H1 (cell line): ENCODE measurements around the gene GRID1. TPM values are rescaled to one million over a fixed set of nuclear protein-coding genes. Genes with fewer than 3 reads are reported as not detected.

ENCODE experiments used
- CTCF ChIA-PET: fragments of 300-600 bp; sonication (Branson Sonifier 250); formaldehyde crosslinking; loops from one replicate; lab custom pipeline; 2021; ENCODE audit not compliant: partially characterized antibody; lab: Charles Lee
- POLR2A ChIA-PET: fragments of 300-600 bp; sonication (Branson Sonifier 250); formaldehyde crosslinking; loops from one replicate; lab custom pipeline; 2021; ENCODE audit warnings: inconsistent platforms; ENCODE audit not compliant: partially characterized antibody; lab: Charles Lee
- DNase-seq, 2 experiments: peaks; one replicate each; pipeline versions ENCODE4 v3.0.0 to v3.0.0-alpha.2; 2010 to 2022; ENCODE audit warnings: low spot score in 2 of 2, low read depth in 1 of 2, mixed read lengths in 1 of 2
- FAIRE-seq: peaks from 2 replicates; lab custom pipeline; 2011; peaks lifted over from hg19 to GRCh38; lab: Jason Lieb, UNC
- H2AFZ ChIP-seq: 2 replicates; pipeline ENCODE4 v1.8.1; 2012; ENCODE audit warnings: low read length, inconsistent platforms
- H2AK5ac ChIP-seq: 2 replicates; pipeline ENCODE4 v1.6.1; 2013; ENCODE audit warnings: low read depth, low read length
- H2BK120ac ChIP-seq: replicated peaks from 2 replicates; pipeline ENCODE3; 2013; ENCODE audit warnings: low read depth, low read length, inconsistent platforms
- H2BK12ac ChIP-seq: 2 replicates; pipeline ENCODE4 v1.6.1; 2013; ENCODE audit warnings: low read depth, low read length
- H2BK15ac ChIP-seq: 2 replicates; pipeline ENCODE4 v1.6.1; 2013; ENCODE audit warnings: low read length
- H2BK20ac ChIP-seq: 2 replicates; pipeline ENCODE4 v1.6.1; 2013; ENCODE audit warnings: low read length
- H2BK5ac ChIP-seq: 2 replicates; pipeline ENCODE4 v1.6.1; 2013; ENCODE audit warnings: low read depth, low read length
- H3K14ac ChIP-seq: 2 replicates; pipeline ENCODE4 v1.6.1; 2013; ENCODE audit warnings: inconsistent platforms; ENCODE audit not compliant: insufficient read length
- H3K18ac ChIP-seq: 2 replicates; pipeline ENCODE4 v1.6.1; 2013; ENCODE audit warnings: low read length; ENCODE audit errors: extremely low read depth
- H3K23ac ChIP-seq: 2 replicates; pipeline ENCODE4 v1.6.1; 2013; ENCODE audit warnings: inconsistent platforms; ENCODE audit not compliant: insufficient read length
- H3K23me2 ChIP-seq: 2 replicates; pipeline ENCODE4 v1.6.1; 2013; ENCODE audit warnings: low read depth, low read length
- H3K27ac ChIP-seq: 2 replicates; pipeline ENCODE4 v1.6.1; 2011; ENCODE audit warnings: low read depth, low read length, inconsistent platforms
- H3K27me3 ChIP-seq, 4 experiments: replicated peaks in 1 of 4; 1 replicate in 1 of 4; 2 replicates in 3 of 4; pipeline versions ENCODE4 v1.6.1 to v1.8.1; 2011 to 2013; ENCODE audit warnings: low read length in 3 of 4, mild to moderate bottlenecking in 3 of 4, inconsistent platforms in 2 of 4, mixed read lengths in 2 of 4, moderate library complexity in 1 of 4; ENCODE audit not compliant: control insufficient read depth in 3 of 4, insufficient read depth in 3 of 4; ENCODE audit errors: extremely low read depth in 1 of 4
- H3K36me3 ChIP-seq, 4 experiments: 2 replicates each; pipeline versions ENCODE4 v1.6.1 to v1.8.1; 2011 to 2013; ENCODE audit warnings: mild to moderate bottlenecking in 4 of 4, low read length in 3 of 4, moderate library complexity in 2 of 4, control low read depth in 1 of 4, inconsistent platforms in 1 of 4; ENCODE audit not compliant: insufficient read depth in 4 of 4, control insufficient read depth in 2 of 4
- H3K4ac ChIP-seq: replicated peaks from 2 replicates; pipeline ENCODE3; 2013; ENCODE audit warnings: low read length, low read depth, mixed read lengths, inconsistent platforms; ENCODE audit not compliant: insufficient read length
- H3K4me1 ChIP-seq, 4 experiments: replicated peaks in 1 of 4; 1 replicate in 1 of 4; 2 replicates in 3 of 4; pipeline versions ENCODE4 v1.6.1 to v1.8.1; 2011 to 2013; ENCODE audit warnings: low read length in 3 of 4, inconsistent platforms in 2 of 4, mixed read lengths in 1 of 4; ENCODE audit not compliant: insufficient read depth in 4 of 4, control insufficient read depth in 3 of 4
- H3K4me2 ChIP-seq, 2 experiments: 2 replicates each; pipeline versions ENCODE4 v1.6.1 to v1.8.1; 2011 to 2013; ENCODE audit warnings: low read depth in 2 of 2, low read length in 2 of 2, control low read depth in 1 of 2, inconsistent platforms in 1 of 2, mild to moderate bottlenecking in 1 of 2; ENCODE audit not compliant: insufficient read depth in 1 of 2
- H3K4me3 ChIP-seq, 4 experiments: fragments of 200-600, 300-600 bp in 1 of 4; sonication (generic), shearing (Covaris generic), sonication (Bioruptor Twin) in 1 of 4; 2 replicates each; pipeline versions ENCODE4 v1.5.1 to v1.8.1; 2011 to 2016; ENCODE audit warnings: low read length in 4 of 4, low read depth in 3 of 4, control low read depth in 2 of 4, inconsistent platforms in 2 of 4, mild to moderate bottlenecking in 2 of 4, mixed read lengths in 1 of 4, moderate library complexity in 1 of 4; ENCODE audit not compliant: insufficient read depth in 2 of 4; ENCODE audit errors: extremely low read depth in 1 of 4
- H3K56ac ChIP-seq: replicated peaks from 2 replicates; pipeline ENCODE3; 2013; ENCODE audit warnings: low read depth, mild to moderate bottlenecking, mixed read lengths, low read length, inconsistent platforms; ENCODE audit not compliant: insufficient read length
- H3K79me1 ChIP-seq: 2 replicates; pipeline ENCODE4 v1.6.1; 2013; ENCODE audit warnings: low read depth, low read length, control low read depth
- H3K79me2 ChIP-seq, 2 experiments: 2 replicates each; pipeline versions ENCODE4 v1.6.1 to v1.8.1; 2012 to 2013; ENCODE audit warnings: low read length in 2 of 2, mild to moderate bottlenecking in 2 of 2, inconsistent platforms in 1 of 2; ENCODE audit not compliant: insufficient read depth in 2 of 2, control insufficient read depth in 1 of 2
- H3K9ac ChIP-seq, 4 experiments: replicated peaks in 1 of 4; 1 replicate in 1 of 4; 2 replicates in 3 of 4; pipeline versions ENCODE4 v1.6.1 to v1.8.1; 2011 to 2013; ENCODE audit warnings: low read depth in 3 of 4, low read length in 3 of 4, control low read depth in 2 of 4, mild to moderate bottlenecking in 2 of 4, moderate library complexity in 2 of 4, inconsistent platforms in 1 of 4; ENCODE audit errors: extremely low read depth in 1 of 4
- H3K9me3 ChIP-seq, 2 experiments: 2 replicates each; pipeline versions ENCODE4 v1.6.1 to v1.8.1; 2012 to 2013; ENCODE audit warnings: mild to moderate bottlenecking in 2 of 2, moderate library complexity in 2 of 2, control low read depth in 1 of 2, inconsistent platforms in 1 of 2, low read depth in 1 of 2, low read length in 1 of 2, mixed read lengths in 1 of 2; ENCODE audit not compliant: insufficient read depth in 2 of 2
- H4K20me1 ChIP-seq, 2 experiments: replicated peaks in 1 of 2; 2 replicates each; pipeline versions ENCODE3 to v1.8.1; 2011 to 2013; ENCODE audit warnings: inconsistent platforms in 2 of 2, low read length in 2 of 2, mild to moderate bottlenecking in 1 of 2; ENCODE audit not compliant: insufficient read depth in 2 of 2, control insufficient read depth in 1 of 2
- H4K5ac ChIP-seq: 2 replicates; pipeline ENCODE4 v1.6.1; 2013; ENCODE audit warnings: low read length, low read depth, mixed read lengths, inconsistent platforms; ENCODE audit not compliant: insufficient read length
- H4K8ac ChIP-seq: 2 replicates; pipeline ENCODE4 v1.8.0; 2013; ENCODE audit warnings: mild to moderate bottlenecking, moderate library complexity, low read length, inconsistent platforms; ENCODE audit not compliant: insufficient read depth; ENCODE audit errors: extremely low read depth
- H4K91ac ChIP-seq: replicated peaks from 2 replicates; pipeline ENCODE3; 2013; ENCODE audit warnings: low read length, mixed read lengths, inconsistent platforms; ENCODE audit not compliant: insufficient read length
- BACH1 ChIP-seq: IDR thresholded peaks from 2 replicates; pipeline ENCODE4 v1.6.1; 2012; ENCODE audit warnings: low read length, improper control_type of control experiment
- CTBP2 ChIP-seq: IDR thresholded peaks from 2 replicates; pipeline ENCODE4 v1.7.0; 2011; ENCODE audit warnings: borderline replicate concordance, mild to moderate bottlenecking, moderate library complexity, mixed read lengths, low read length; ENCODE audit not compliant: insufficient read depth, insufficient read length
- EGR1 ChIP-seq: IDR thresholded peaks from 2 replicates; pipeline ENCODE4 v1.6.1; 2011; ENCODE audit warnings: low read depth, low read length, borderline replicate concordance
- GTF2F1 ChIP-seq: IDR thresholded peaks from 2 replicates; pipeline ENCODE4 v1.6.1; 2012; ENCODE audit warnings: low read depth, low read length, improper control_type of control experiment, borderline replicate concordance
- KDM5A ChIP-seq: fragments of 200-600 bp; IDR thresholded peaks from 2 replicates; pipeline ENCODE4 v1.7.1; 2012; ENCODE audit warnings: mild to moderate bottlenecking, low read length, inconsistent platforms, mixed read lengths
- WGBS, 2 experiments: shearing (Covaris generic) in 1 of 2; methylation state at CpG; one replicate each; pipeline versions ENCODE4 v1.1.6 to v1.1.7; 2013 to 2015; ENCODE audit warnings: low lambda C conversion rate in 2 of 2, mixed read lengths in 2 of 2, inconsistent platforms in 1 of 2, low coverage in 1 of 2, missing lambda C conversion rate in 1 of 2; ENCODE audit not compliant: insufficient replicate concordance in 2 of 2, insufficient coverage in 1 of 2, insufficient read length in 1 of 2; ENCODE audit errors: extremely low coverage in 1 of 2, missing lambda C conversion rate in 1 of 2; 5-methylcytosine and 5-hydroxymethylcytosine counted together
- polyA plus RNA-seq, 7 experiments: library from polyadenylated mRNA; depleted of rRNA in 3 of 7; stranded (reverse) in 5 of 7; unstranded in 2 of 7; fragments of >200 nt in 5 of 7; fragments of 200-250 nt in 2 of 7; gene quantifications; 1 replicate in 5 of 7; 2 replicates in 1 of 7; 4 replicates in 1 of 7; pipeline versions ENCODE4 v1.2.1 to v1.2.3, GENCODE V29; 2011 to 2013; ENCODE audit warnings: missing spikeins in 2 of 7, mixed read lengths in 2 of 7
- total RNA-seq: library from RNA; stranded (reverse); fragmentation: NEBNext Ultra II Directional; extraction: Animal tissue kit (Norgen Biotek cat#: 25700); gene quantifications from 2 replicates; pipeline ENCODE4 v1.2.1, GENCODE V29; 2021
- TF ChIP-seq, protein P1 (sequence below): IDR thresholded peaks from 2 replicates; pipeline ENCODE4 v1.6.1; 2011; ENCODE audit warnings: low read length, improper control_type of control experiment
- TF ChIP-seq, protein P2 (sequence below): IDR thresholded peaks from 2 replicates; pipeline ENCODE4 v1.6.1; 2012; ENCODE audit warnings: inconsistent platforms

The GRID1 gene
- total and polyA plus RNA-seq, 2 of the 8 experiments (the other 6 are each of a cell fraction or from before 2014, with no cell fraction given) = 0.22 to 0.30 TPM

DNA sequence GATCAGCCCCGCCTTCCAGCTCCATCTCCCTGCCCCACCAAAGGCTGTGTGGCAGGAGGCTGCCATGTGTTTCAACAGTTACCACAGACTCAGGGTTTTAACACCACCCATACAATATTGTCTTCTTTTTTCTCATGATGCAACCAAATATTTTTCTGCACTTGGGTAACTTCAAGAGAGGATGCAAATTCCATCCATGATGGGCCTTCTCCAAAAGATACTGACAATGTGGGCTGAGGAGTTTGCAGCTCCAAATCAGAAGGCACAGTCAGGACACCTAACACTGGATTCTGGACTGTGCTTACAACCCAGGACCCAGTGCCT is 347.9 kb downstream of the GRID1 start:
- H3K18ac ChIP-seq = no peak overlapping the region
- H3K56ac ChIP-seq = no peak overlapping the region
- no peaks in the 10 kb centered on the region for H3K9me3 ChIP-seq
- ChIA-PET POLR2A (no interaction called here), CTCF (interaction anchor here (1.0 to 3.2 kb wide), 6 partner anchors 9 to 119 kb away, joined by 3 to 11 read pairs (median 4); no protein-coding TSS in a partner anchor)
- FAIRE-seq = no peak
- H4K5ac ChIP-seq = no peak overlapping the region
- H2AFZ ChIP-seq = no peak overlapping the region
- no peaks in the 10 kb centered on the region for H3K23me2 ChIP-seq
- no peak overlapping the region for H3K14ac ChIP-seq
- TF ChIP-seq EGR1 = no peak
- TF ChIP-seq BACH1 = no peak
- TF ChIP-seq, protein P1, sequence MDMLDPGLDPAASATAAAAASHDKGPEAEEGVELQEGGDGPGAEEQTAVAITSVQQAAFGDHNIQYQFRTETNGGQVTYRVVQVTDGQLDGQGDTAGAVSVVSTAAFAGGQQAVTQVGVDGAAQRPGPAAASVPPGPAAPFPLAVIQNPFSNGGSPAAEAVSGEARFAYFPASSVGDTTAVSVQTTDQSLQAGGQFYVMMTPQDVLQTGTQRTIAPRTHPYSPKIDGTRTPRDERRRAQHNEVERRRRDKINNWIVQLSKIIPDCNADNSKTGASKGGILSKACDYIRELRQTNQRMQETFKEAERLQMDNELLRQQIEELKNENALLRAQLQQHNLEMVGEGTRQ = no peak
- TF ChIP-seq GTF2F1 = no peak
- TF ChIP-seq, protein P2, sequence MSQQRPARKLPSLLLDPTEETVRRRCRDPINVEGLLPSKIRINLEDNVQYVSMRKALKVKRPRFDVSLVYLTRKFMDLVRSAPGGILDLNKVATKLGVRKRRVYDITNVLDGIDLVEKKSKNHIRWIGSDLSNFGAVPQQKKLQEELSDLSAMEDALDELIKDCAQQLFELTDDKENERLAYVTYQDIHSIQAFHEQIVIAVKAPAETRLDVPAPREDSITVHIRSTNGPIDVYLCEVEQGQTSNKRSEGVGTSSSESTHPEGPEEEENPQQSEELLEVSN = no peak
- TF ChIP-seq CTBP2 = no peak
- no peak for TF ChIP-seq KDM5A
- H2BK15ac ChIP-seq = no peak overlapping the region
- no peak overlapping the region for H3K4me2 ChIP-seq
- H2BK5ac ChIP-seq = no peak overlapping the region
- no peak overlapping the region for H2BK120ac ChIP-seq
- H3K27me3 ChIP-seq = no peaks in the 10 kb centered on the region
- DNase-seq = no peak
- H2BK20ac ChIP-seq = no peak overlapping the region
- no peak overlapping the region for H2AK5ac ChIP-seq
- no peaks in the 10 kb centered on the region; a peak in 1 of 7 replicates for H3K4me1 ChIP-seq
- H4K20me1 ChIP-seq = no peaks in the 10 kb centered on the region
- H3K23ac ChIP-seq = no peak overlapping the region
- no peaks in the 10 kb centered on the region for H3K36me3 ChIP-seq
- H3K27ac ChIP-seq = no peak overlapping the region
- no peak overlapping the region for H4K91ac ChIP-seq
- H3K4me3 ChIP-seq = no peak overlapping the region
- H3K9ac ChIP-seq = no peak overlapping the region
- no peak overlapping the region for H3K4ac ChIP-seq
- no peak overlapping the region for H4K8ac ChIP-seq
- H3K79me2 ChIP-seq = no peaks in the 10 kb centered on the region
- H2BK12ac ChIP-seq = no peak overlapping the region
- 86% methylated on average over 1 of the region's 1 CpG; no CpG with 5 or more reads in 1 of the 2 experiments for WGBS, 2 experiments
- H3K79me1 ChIP-seq = no peaks in the 10 kb centered on the region
